H9 (cell line): ENCODE measurements around the gene VAPA. TPM values are rescaled to one million over a fixed set of nuclear protein-coding genes. Genes with fewer than 3 reads are reported as not detected.

Source experiments
- DNase-seq: peaks from one replicate; pipeline ENCODE4 v3.0.0-alpha.2; 2017
- H2AFZ ChIP-seq: one replicate; pipeline ENCODE4 v1.6.1; 2013; ENCODE audit warnings: mild to moderate bottlenecking, low read length, control low read depth, moderate library complexity
- H2AK5ac ChIP-seq: 2 replicates; pipeline ENCODE4 v1.6.1; 2013; ENCODE audit warnings: low read length, control low read depth, mixed read lengths; ENCODE audit not compliant: insufficient read length
- H2BK120ac ChIP-seq: one replicate; pipeline ENCODE4 v1.6.1; 2013; ENCODE audit warnings: low read depth, mild to moderate bottlenecking, low read length, control low read depth, inconsistent platforms; ENCODE audit not compliant: poor library complexity, severe bottlenecking
- H2BK12ac ChIP-seq: 2 replicates; pipeline ENCODE4 v1.6.1; 2013; ENCODE audit warnings: low read length, control low read depth, mixed read lengths, low read depth; ENCODE audit not compliant: insufficient read length
- H2BK15ac ChIP-seq: 2 replicates; pipeline ENCODE4 v1.6.1; 2013; ENCODE audit warnings: low read depth, low read length, control low read depth
- H2BK20ac ChIP-seq: one replicate; pipeline ENCODE4 v1.6.1; 2013; ENCODE audit warnings: low read depth, mild to moderate bottlenecking, low read length, control low read depth, inconsistent platforms; ENCODE audit not compliant: poor library complexity, severe bottlenecking
- H2BK5ac ChIP-seq: 2 replicates; pipeline ENCODE4 v1.6.1; 2013; ENCODE audit warnings: low read length, control low read depth, mixed read lengths; ENCODE audit not compliant: insufficient read length
- H3K14ac ChIP-seq: 2 replicates; pipeline ENCODE4 v1.6.1; 2013; ENCODE audit warnings: low read length, control low read depth; ENCODE audit not compliant: insufficient read depth
- H3K18ac ChIP-seq: 2 replicates; pipeline ENCODE4 v1.6.1; 2013; ENCODE audit warnings: low read depth, mild to moderate bottlenecking, mixed read lengths, low read length, control low read depth; ENCODE audit not compliant: insufficient read length
- H3K23ac ChIP-seq: 2 replicates; pipeline ENCODE4 v1.6.1; 2013; ENCODE audit warnings: low read length, control low read depth, mixed read lengths, low read depth; ENCODE audit not compliant: insufficient read length
- H3K23me2 ChIP-seq: 2 replicates; pipeline ENCODE4 v1.6.1; 2013; ENCODE audit warnings: low read depth, mild to moderate bottlenecking, mixed read lengths, low read length, control low read depth; ENCODE audit not compliant: insufficient read length, poor library complexity, severe bottlenecking
- H3K27ac ChIP-seq: 2 replicates; pipeline ENCODE4 v1.5.1; 2013; ENCODE audit warnings: low read length, control low read depth, mixed read lengths, low read depth; ENCODE audit not compliant: insufficient read length
- H3K27me3 ChIP-seq: 2 replicates; pipeline ENCODE4 v1.6.1; 2013; ENCODE audit warnings: low read length, control low read depth, inconsistent platforms; ENCODE audit not compliant: insufficient read depth
- H3K4ac ChIP-seq: 2 replicates; pipeline ENCODE4 v1.6.1; 2013; ENCODE audit warnings: low read depth, mild to moderate bottlenecking, control low read depth, inconsistent platforms, low read length, moderate library complexity
- H3K4me1 ChIP-seq: 2 replicates; pipeline ENCODE4 v1.6.1; 2013; ENCODE audit warnings: low read length, control low read depth, inconsistent platforms; ENCODE audit not compliant: insufficient read depth
- H3K4me2 ChIP-seq: 2 replicates; pipeline ENCODE4 v1.6.1; 2013; ENCODE audit warnings: low read length, control low read depth, mixed read lengths; ENCODE audit not compliant: insufficient read length, insufficient read depth
- H3K56ac ChIP-seq: 2 replicates; pipeline ENCODE4 v1.6.1; 2013; ENCODE audit warnings: low read depth, mild to moderate bottlenecking, mixed read lengths, low read length, control low read depth; ENCODE audit not compliant: insufficient read length
- H3K79me1 ChIP-seq: 2 replicates; pipeline ENCODE4 v1.6.1; 2013; ENCODE audit warnings: low read depth, mild to moderate bottlenecking, moderate library complexity, low read length, control low read depth, inconsistent platforms; ENCODE audit not compliant: insufficient read depth, poor library complexity, severe bottlenecking
- H3K79me2 ChIP-seq: 2 replicates; pipeline ENCODE4 v1.6.1; 2013; ENCODE audit warnings: low read length, control low read depth, inconsistent platforms; ENCODE audit not compliant: insufficient read depth
- H3K9ac ChIP-seq: 2 replicates; pipeline ENCODE4 v1.6.1; 2013; ENCODE audit warnings: low read length, control low read depth, mixed read lengths; ENCODE audit not compliant: insufficient read length; ENCODE audit errors: extremely low read depth
- H3K9me3 ChIP-seq: one replicate; pipeline ENCODE4 v1.6.1; 2013; ENCODE audit warnings: low read depth, low read length, inconsistent platforms; ENCODE audit not compliant: control insufficient read depth
- H3T11ph ChIP-seq: one replicate; pipeline ENCODE4 v1.6.1; 2013; ENCODE audit warnings: mild to moderate bottlenecking, low read length, control low read depth, inconsistent platforms
- H4K20me1 ChIP-seq: one replicate; pipeline ENCODE4 v1.6.1; 2013; ENCODE audit not compliant: control insufficient read depth, insufficient read length, insufficient read depth
- H4K5ac ChIP-seq: 2 replicates; pipeline ENCODE4 v1.6.1; 2013; ENCODE audit warnings: low read depth, mild to moderate bottlenecking, mixed read lengths, low read length, control low read depth; ENCODE audit not compliant: insufficient read length
- H4K8ac ChIP-seq: replicated peaks from 2 replicates; pipeline ENCODE4 v1.6.1; 2013; ENCODE audit warnings: low read length, control low read depth, mixed read lengths, low read depth; ENCODE audit not compliant: insufficient read length
- H4K91ac ChIP-seq: 2 replicates; pipeline ENCODE4 v1.6.1; 2013; ENCODE audit warnings: low read depth, mild to moderate bottlenecking, moderate library complexity, mixed read lengths, low read length, control low read depth; ENCODE audit not compliant: insufficient read length
- H3K27ac Mint-ChIP-seq, 3 experiments: 2 replicates in 2 of 3; 3 replicates in 1 of 3; pipeline ENCODE4 v1.8.0; 2020 to 2021; ENCODE audit warnings: mixed read lengths in 3 of 3, mild to moderate bottlenecking in 1 of 3, moderate library complexity in 1 of 3
- H3K27me3 Mint-ChIP-seq: 2 replicates; pipeline ENCODE4 v1.8.0; 2021; ENCODE audit warnings: low read depth, mild to moderate bottlenecking, moderate library complexity, mixed read lengths
- H3K36me3 Mint-ChIP-seq, 3 experiments: 2 replicates in 2 of 3; 3 replicates in 1 of 3; pipeline ENCODE4 v1.8.0; 2020 to 2021; ENCODE audit warnings: low read depth in 3 of 3, mixed read lengths in 3 of 3; ENCODE audit not compliant: insufficient read depth in 1 of 3
- H3K4me1 Mint-ChIP-seq, 2 experiments: 2 replicates each; pipeline ENCODE4 v1.8.0; 2020; ENCODE audit warnings: mixed read lengths in 2 of 2
- H3K4me3 Mint-ChIP-seq, 2 experiments: 2 replicates in 1 of 2; 3 replicates in 1 of 2; pipeline ENCODE4 v1.8.0; 2020 to 2021; ENCODE audit warnings: mild to moderate bottlenecking in 2 of 2, mixed read lengths in 2 of 2, moderate library complexity in 1 of 2
- H3K9me3 Mint-ChIP-seq, 2 experiments: 2 replicates in 1 of 2; 3 replicates in 1 of 2; pipeline ENCODE4 v1.8.0; 2020; ENCODE audit warnings: mild to moderate bottlenecking in 2 of 2, mixed read lengths in 2 of 2, moderate library complexity in 1 of 2
- WGBS: extraction: QIAGEN DNeasy Blood & Tissue Kit; methylation state at CpG from one replicate; pipeline ENCODE4 v1.1.7; 2013; ENCODE audit warnings: missing lambda C conversion rate, low lambda C conversion rate, mixed read lengths; ENCODE audit not compliant: insufficient read length; ENCODE audit errors: extremely low coverage; 5-methylcytosine and 5-hydroxymethylcytosine counted together
- total RNA-seq: library from RNA; stranded (reverse); gene quantifications from 2 replicates; pipeline ENCODE4 v1.2.1, GENCODE V29; 2021
- TF ChIP-seq, protein P1 (sequence below): fragments of 200-600 bp; sonication (generic); conservative IDR thresholded peaks from 3 replicates; pipeline ENCODE4 v1.8.0; 2021; ENCODE audit warnings: antibody characterized with exemption, mild to moderate bottlenecking

Gene VAPA
- total RNA-seq, 1 experiment from 2014 or later = 141 TPM

DNA sequence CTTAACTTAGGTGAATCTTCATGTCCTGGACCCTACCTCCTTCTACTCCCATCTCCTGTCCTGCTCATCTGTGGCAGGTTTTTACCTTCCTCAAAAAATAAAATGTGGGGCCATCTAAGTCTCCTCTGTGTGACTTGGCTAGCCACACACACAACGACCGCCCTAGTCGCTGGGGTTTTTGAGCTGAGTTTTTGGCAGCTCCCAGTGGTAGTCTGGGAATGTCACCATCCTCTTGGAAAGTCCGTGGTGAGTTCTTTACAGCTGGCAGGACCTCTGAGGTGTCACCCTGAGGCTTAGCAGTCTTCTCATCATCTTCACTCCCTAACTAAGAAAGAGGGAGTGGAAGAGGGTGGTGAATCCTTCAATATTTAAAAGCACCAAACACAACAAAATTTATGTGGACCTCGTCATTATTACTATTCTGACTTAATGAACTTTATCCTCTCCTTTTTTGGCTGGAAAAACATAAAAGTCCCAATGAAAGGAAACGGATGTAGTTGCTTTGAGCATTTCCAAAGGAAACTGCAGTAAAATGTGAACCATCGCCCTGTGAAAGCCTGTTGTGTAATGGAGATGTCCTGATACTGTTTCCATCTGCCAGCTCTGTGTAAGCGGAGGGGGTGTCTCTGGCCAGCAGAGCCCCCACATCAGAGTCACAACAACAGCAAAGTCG lies 78.6 kb downstream of the VAPA start:
- Histone ChIP-seq H3K56ac (no peak overlapping the region), H2BK120ac (no peak overlapping the region), H3K9ac (no peak overlapping the region), H4K91ac (no peak overlapping the region), H2BK15ac (no peak overlapping the region), H4K20me1 (peaks cover 4% of the 10 kb centered on the region), H3K18ac (no peak overlapping the region), H3K79me1 (no peaks in the 10 kb centered on the region), H3K14ac (no peak overlapping the region), H3K23me2 (no peaks in the 10 kb centered on the region), H4K8ac (no peak overlapping the region), H2AFZ (no peak overlapping the region), H3K27me3 (no peaks in the 10 kb centered on the region), H3K4ac (no peak overlapping the region), H3K9me3 (no peaks in the 10 kb centered on the region), H3T11ph (no peak overlapping the region), H3K79me2 (no peaks in the 10 kb centered on the region), H4K5ac (no peak overlapping the region), H3K4me2 (no peak overlapping the region), H2BK20ac (no peak overlapping the region), H3K23ac (no peak overlapping the region), H2BK12ac (no peak overlapping the region), H3K27ac (no peak overlapping the region), H2BK5ac (no peak overlapping the region), H3K4me1 (no peaks in the 10 kb centered on the region), H2AK5ac (no peak overlapping the region)
- no peaks in the 10 kb centered on the region for H3K36me3 Mint-ChIP-seq
- no peak for DNase-seq
- no peaks in the 10 kb centered on the region for H3K9me3 Mint-ChIP-seq
- TF ChIP-seq, protein P1, sequence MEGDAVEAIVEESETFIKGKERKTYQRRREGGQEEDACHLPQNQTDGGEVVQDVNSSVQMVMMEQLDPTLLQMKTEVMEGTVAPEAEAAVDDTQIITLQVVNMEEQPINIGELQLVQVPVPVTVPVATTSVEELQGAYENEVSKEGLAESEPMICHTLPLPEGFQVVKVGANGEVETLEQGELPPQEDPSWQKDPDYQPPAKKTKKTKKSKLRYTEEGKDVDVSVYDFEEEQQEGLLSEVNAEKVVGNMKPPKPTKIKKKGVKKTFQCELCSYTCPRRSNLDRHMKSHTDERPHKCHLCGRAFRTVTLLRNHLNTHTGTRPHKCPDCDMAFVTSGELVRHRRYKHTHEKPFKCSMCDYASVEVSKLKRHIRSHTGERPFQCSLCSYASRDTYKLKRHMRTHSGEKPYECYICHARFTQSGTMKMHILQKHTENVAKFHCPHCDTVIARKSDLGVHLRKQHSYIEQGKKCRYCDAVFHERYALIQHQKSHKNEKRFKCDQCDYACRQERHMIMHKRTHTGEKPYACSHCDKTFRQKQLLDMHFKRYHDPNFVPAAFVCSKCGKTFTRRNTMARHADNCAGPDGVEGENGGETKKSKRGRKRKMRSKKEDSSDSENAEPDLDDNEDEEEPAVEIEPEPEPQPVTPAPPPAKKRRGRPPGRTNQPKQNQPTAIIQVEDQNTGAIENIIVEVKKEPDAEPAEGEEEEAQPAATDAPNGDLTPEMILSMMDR = no peak
- peaks cover 0 to 4% of the 10 kb centered on the region in 2 experiments; a peak in 1 of 4 replicates for H3K4me1 Mint-ChIP-seq
- no CpG with 5 or more reads among the region's 9 CpGs for WGBS
- H3K27me3 Mint-ChIP-seq = peaks cover 5% of the 10 kb centered on the region
- H3K27ac Mint-ChIP-seq = no peak overlapping the region
- H3K4me3 Mint-ChIP-seq = no peak overlapping the region
